GM23248 (cell line): ENCODE measurements around the gene FBXO40. TPM values are rescaled to one million over a fixed set of nuclear protein-coding genes. Genes with fewer than 3 reads are reported as not detected.

Experiments
- DNase-seq: peaks from one replicate; pipeline ENCODE4 v3.0.0-alpha.2; 2015
- H2AFZ ChIP-seq: fragments of 200-600 bp; sonication (generic); 2 replicates; pipeline ENCODE4 v1.6.1; 2016; ENCODE audit warnings: antibody characterized with exemption
- H3F3A ChIP-seq: fragments of 200-600 bp; sonication (generic); 2 replicates; pipeline ENCODE4 v1.6.1; 2016; ENCODE audit warnings: mild to moderate bottlenecking, antibody characterized with exemption, mixed run types; ENCODE audit not compliant: insufficient read depth
- H3K27ac ChIP-seq: fragments of 200-600 bp; sonication (generic); 2 replicates; pipeline ENCODE4 v1.5.1; 2016; ENCODE audit warnings: mild to moderate bottlenecking
- H3K27me3 ChIP-seq: fragments of 200-600 bp; sonication (generic); replicated peaks from 2 replicates; pipeline ENCODE4 v1.6.1; 2016; ENCODE audit warnings: mild to moderate bottlenecking; ENCODE audit not compliant: insufficient read depth
- H3K36me3 ChIP-seq: fragments of 200-600 bp; sonication (generic); 2 replicates; pipeline ENCODE4 v1.6.1; 2016; ENCODE audit warnings: low read depth, mild to moderate bottlenecking
- H3K4me1 ChIP-seq: fragments of 200-600 bp; sonication (generic); 2 replicates; pipeline ENCODE4 v1.6.1; 2016; ENCODE audit warnings: mild to moderate bottlenecking; ENCODE audit not compliant: insufficient read depth
- H3K4me2 ChIP-seq: fragments of 200-600 bp; sonication (generic); one replicate; pipeline ENCODE4 v1.6.1; 2016; ENCODE audit warnings: mild to moderate bottlenecking; ENCODE audit not compliant: unreplicated experiment
- H3K4me3 ChIP-seq: fragments of 200-600 bp; sonication (generic); 2 replicates; pipeline ENCODE4 v1.5.1; 2016; ENCODE audit warnings: mild to moderate bottlenecking
- H3K79me2 ChIP-seq: fragments of 200-600 bp; sonication (generic); 2 replicates; pipeline ENCODE4 v1.6.1; 2016; ENCODE audit warnings: mild to moderate bottlenecking; ENCODE audit not compliant: insufficient read depth
- H3K9ac ChIP-seq: fragments of 200-600 bp; sonication (generic); 2 replicates; pipeline ENCODE4 v1.6.1; 2016; ENCODE audit warnings: mild to moderate bottlenecking
- H3K9me2 ChIP-seq: fragments of 200-600 bp; sonication (generic); 2 replicates; pipeline ENCODE4 v1.6.1; 2016; ENCODE audit warnings: mixed run types, mild to moderate bottlenecking, moderate library complexity; ENCODE audit not compliant: insufficient read depth
- H3K9me3 ChIP-seq: fragments of 200-600 bp; sonication (generic); one replicate; pipeline ENCODE4 v1.6.1; 2017; ENCODE audit warnings: low read depth
- H4K20me1 ChIP-seq: fragments of 200-600 bp; sonication (generic); 2 replicates; pipeline ENCODE4 v1.6.0; 2016; ENCODE audit not compliant: insufficient read depth
- EZH2 ChIP-seq: fragments of 200-600 bp; sonication (generic); IDR thresholded peaks from 2 replicates; pipeline ENCODE4 v1.6.1; 2018; ENCODE audit warnings: antibody characterized with exemption, mild to moderate bottlenecking; ENCODE audit not compliant: insufficient read depth, poor library complexity, severe bottlenecking
- EZH2phosphoT487 ChIP-seq: fragments of 200-600 bp; sonication (generic); IDR thresholded peaks from 2 replicates; pipeline ENCODE4 v1.6.1; 2018; ENCODE audit warnings: antibody characterized with exemption, moderate library complexity, mild to moderate bottlenecking, low read depth; ENCODE audit not compliant: insufficient read depth
- WGBS, 2 experiments: methylation state at CpG; one replicate each; pipeline ENCODE4 v1.1.6; 2015 to 2017; ENCODE audit warnings: low lambda C conversion rate in 2 of 2, low coverage in 1 of 2; ENCODE audit errors: missing lambda C conversion rate in 2 of 2; 5-methylcytosine and 5-hydroxymethylcytosine counted together
- in situ Hi-C: fragments of 300-500 bp; cut with MboI; formaldehyde crosslinking; loops from 2 replicates; pipeline ENCODE4 v1.15.0; 2020
- polyA plus RNA-seq: library from polyadenylated mRNA; unstranded; fragments of >200 nt; fragmentation: Nextera tagmentation; extraction: Ambion mirVana; gene quantifications from 2 replicates; pipeline ENCODE4 v1.2.1, GENCODE V29; 2016
- total RNA-seq: library from RNA; depleted of rRNA; stranded (reverse); fragments of >200 nt; shearing (Covaris generic); gene quantifications from 2 replicates; pipeline ENCODE4 v1.2.3, GENCODE V29; 2014

The FBXO40 gene
- total and polyA plus RNA-seq, 2 experiments from 2014 or later: not detected

DNA sequence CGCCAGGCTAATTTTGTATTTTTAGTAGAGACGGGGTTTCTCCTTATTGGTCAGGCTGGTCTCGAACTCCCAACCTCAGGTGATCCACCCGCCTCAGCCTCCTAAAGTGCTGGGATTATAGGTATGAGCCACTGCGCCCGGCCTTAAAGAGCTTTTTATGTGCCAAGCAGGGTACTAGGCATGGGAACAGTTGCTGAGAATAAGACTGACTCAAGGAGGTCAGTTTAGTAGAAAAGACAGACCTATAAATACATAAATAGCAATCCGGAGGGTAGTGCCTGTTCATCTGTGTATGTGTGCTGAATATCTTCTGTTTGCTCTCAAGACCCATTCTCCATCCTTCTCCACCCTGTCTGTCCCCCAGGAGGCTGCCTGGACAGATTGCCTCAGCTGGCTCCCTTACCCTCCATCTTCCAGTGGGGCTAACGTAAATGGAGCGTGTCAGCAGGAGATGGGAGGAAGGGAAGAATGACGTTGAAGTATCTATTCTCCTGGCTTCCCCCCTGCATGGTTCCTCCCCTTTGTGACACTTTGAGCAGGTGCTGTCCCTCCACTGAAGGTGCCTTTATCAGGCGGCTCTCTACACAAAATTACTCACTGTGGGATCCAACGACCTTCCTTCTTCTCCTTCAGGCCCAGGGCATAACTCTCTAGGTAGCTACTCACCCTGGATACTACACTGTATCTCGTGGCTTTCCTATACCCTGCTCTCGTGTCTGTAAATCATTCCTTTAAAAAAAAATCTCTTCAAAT lies 31.1 kb downstream of the FBXO40 start:
- no peaks in the 10 kb centered on the region for H3K9me3 ChIP-seq
- H3K4me2 ChIP-seq: no peak overlapping the region
- H2AFZ ChIP-seq: no peak overlapping the region
- no peak overlapping the region for H3K27ac ChIP-seq
- no peaks in the 10 kb centered on the region for H3K9me2 ChIP-seq
- WGBS, 2 experiments: 45 to 53% methylated on average over 14 of the region's 14 CpGs
- no peaks in the 10 kb centered on the region for H3K4me1 ChIP-seq
- H3K27me3 ChIP-seq: no peaks in the 10 kb centered on the region
- no peaks in the 10 kb centered on the region for H3K36me3 ChIP-seq
- H3K9ac ChIP-seq: no peak overlapping the region
- TF ChIP-seq EZH2: no peak
- no peak for TF ChIP-seq EZH2phosphoT487
- no peaks in the 10 kb centered on the region for H3F3A ChIP-seq
- no peaks in the 10 kb centered on the region for H3K79me2 ChIP-seq
- no peak overlapping the region for H3K4me3 ChIP-seq
- in situ Hi-C loops: no loop called here
- H4K20me1 ChIP-seq: no peaks in the 10 kb centered on the region
- no peak for DNase-seq

DNA sequence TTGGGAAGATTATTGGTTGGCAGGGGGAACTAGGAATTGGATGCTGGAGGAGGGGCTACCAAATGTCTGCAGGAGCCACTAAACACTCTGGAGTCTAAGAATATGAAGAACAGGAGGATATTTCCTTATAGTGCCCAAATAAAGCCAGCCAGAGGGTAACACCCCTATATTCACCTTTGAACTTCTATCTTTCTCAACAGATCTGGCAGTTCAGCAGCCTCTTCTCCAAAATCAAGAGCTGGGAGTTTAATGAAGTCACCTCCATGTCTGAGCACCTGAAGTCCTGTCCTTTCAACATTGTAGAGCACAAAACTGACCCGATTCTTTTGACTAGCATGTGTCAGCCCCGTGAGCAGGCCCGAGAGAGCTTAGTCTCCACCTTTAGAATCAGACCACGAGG lies 33.3 kb downstream of the FBXO40 start:
- Histone ChIP-seq H3K27ac (no peak overlapping the region), H3K4me2 (no peak overlapping the region), H3K9me3 (no peaks in the 10 kb centered on the region), H3K4me1 (no peaks in the 10 kb centered on the region), H4K20me1 (no peaks in the 10 kb centered on the region), H3K27me3 (no peaks in the 10 kb centered on the region), H3K79me2 (no peaks in the 10 kb centered on the region), H3K9me2 (no peaks in the 10 kb centered on the region), H3K36me3 (no peaks in the 10 kb centered on the region), H2AFZ (no peak overlapping the region), H3F3A (no peaks in the 10 kb centered on the region), H3K9ac (no peak overlapping the region), H3K4me3 (no peak overlapping the region)
- in situ Hi-C loops: no loop called here
- WGBS, 2 experiments: 71% methylated on average over 4 of the region's 4 CpGs
- TF ChIP-seq EZH2phosphoT487 (no peak), EZH2 (no peak)
- no peak for DNase-seq

DNA sequence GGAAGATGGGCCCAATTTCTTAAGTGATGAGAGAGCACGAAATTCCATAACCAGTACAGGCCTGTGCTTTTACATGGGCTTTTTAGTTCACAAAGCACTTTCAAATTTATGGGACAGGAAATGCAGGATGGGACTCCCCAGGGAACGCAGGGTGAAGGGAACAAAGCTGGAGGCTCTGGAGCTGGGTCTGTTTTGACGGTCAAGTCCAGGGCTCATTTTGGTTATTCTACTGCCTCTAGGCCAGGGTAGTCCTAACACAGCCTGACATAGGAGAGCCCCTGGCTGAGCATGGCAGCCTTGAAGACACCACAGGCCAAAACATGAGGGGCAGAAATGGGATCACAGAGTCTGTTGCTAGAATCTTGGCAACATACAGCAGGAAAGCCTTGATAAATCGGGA lies 34.0 kb downstream of the FBXO40 start:
- no peaks in the 10 kb centered on the region for H3K9me3 ChIP-seq
- no peaks in the 10 kb centered on the region for H3K4me1 ChIP-seq
- H3K9ac ChIP-seq: no peak overlapping the region
- in situ Hi-C loops: no loop called here
- TF ChIP-seq EZH2 (no peak), EZH2phosphoT487 (no peak)
- H3K4me3 ChIP-seq: no peak overlapping the region
- WGBS, 2 experiments: 47 to 53% methylated on average over 4 of the region's 4 CpGs
- DNase-seq: no peak
- H2AFZ ChIP-seq: no peak overlapping the region
- H3K27me3 ChIP-seq: no peaks in the 10 kb centered on the region
- H4K20me1 ChIP-seq: no peaks in the 10 kb centered on the region
- no peak overlapping the region for H3K4me2 ChIP-seq
- H3K36me3 ChIP-seq: no peaks in the 10 kb centered on the region
- no peaks in the 10 kb centered on the region for H3F3A ChIP-seq
- no peak overlapping the region for H3K27ac ChIP-seq
- H3K79me2 ChIP-seq: no peaks in the 10 kb centered on the region
- H3K9me2 ChIP-seq: no peaks in the 10 kb centered on the region

DNA sequence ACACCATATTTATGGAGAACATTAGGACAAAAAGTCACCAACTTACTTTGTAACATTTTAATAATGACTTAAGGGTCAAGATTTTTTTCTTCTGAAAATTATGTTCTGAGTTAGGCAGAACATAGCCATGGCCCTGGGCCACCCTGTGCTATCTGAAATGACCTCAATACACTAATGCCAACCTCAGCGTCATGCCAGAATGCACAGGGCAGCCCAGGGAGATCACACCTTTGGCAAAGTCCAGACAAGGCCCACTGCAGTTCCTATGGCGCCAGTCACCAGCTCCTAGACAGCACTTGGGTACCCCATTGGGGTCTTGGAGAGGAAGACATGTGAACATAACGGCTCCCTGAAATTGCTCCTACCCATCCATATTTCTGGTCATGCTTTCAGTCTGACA lies 34.4 kb downstream of the FBXO40 start:
- no peaks in the 10 kb centered on the region for H3K9me3 ChIP-seq
- no peak overlapping the region for H3K4me3 ChIP-seq
- H3K79me2 ChIP-seq: no peaks in the 10 kb centered on the region
- in situ Hi-C loops: no loop called here
- TF ChIP-seq EZH2phosphoT487: no peak
- no peak for TF ChIP-seq EZH2
- H3K9me2 ChIP-seq: no peaks in the 10 kb centered on the region
- no peak overlapping the region for H3K9ac ChIP-seq
- no peak overlapping the region for H3K27ac ChIP-seq
- no peak overlapping the region for H3K4me2 ChIP-seq
- no peak for DNase-seq
- H3K4me1 ChIP-seq: no peaks in the 10 kb centered on the region
- H3K36me3 ChIP-seq: no peaks in the 10 kb centered on the region
- no peaks in the 10 kb centered on the region for H4K20me1 ChIP-seq
- H3F3A ChIP-seq: no peaks in the 10 kb centered on the region
- H3K27me3 ChIP-seq: no peaks in the 10 kb centered on the region
- 66 to 72% methylated on average over 3 of the region's 3 CpGs for WGBS, 2 experiments
- no peak overlapping the region for H2AFZ ChIP-seq
